Choroid plexus epithelial cell (primary cell): ENCODE data around the gene LINC01488.

Experiments
- DNase-seq: peaks from one replicate; pipeline ENCODE4 v3.0.0-alpha.2; 2010; ENCODE audit warnings: low read depth
- H3K4me3 ChIP-seq: 2 replicates; pipeline ENCODE4 v1.5.1; 2011; ENCODE audit warnings: low read depth, mild to moderate bottlenecking, control low read depth, low read length, moderate library complexity
- TF ChIP-seq, protein P1 (sequence below): conservative IDR thresholded peaks from 2 replicates; pipeline ENCODE4 v1.5.1; 2011; ENCODE audit warnings: low read depth, mild to moderate bottlenecking, control low read depth, inconsistent platforms, low read length, moderate library complexity

Gene LINC01488

DNA sequence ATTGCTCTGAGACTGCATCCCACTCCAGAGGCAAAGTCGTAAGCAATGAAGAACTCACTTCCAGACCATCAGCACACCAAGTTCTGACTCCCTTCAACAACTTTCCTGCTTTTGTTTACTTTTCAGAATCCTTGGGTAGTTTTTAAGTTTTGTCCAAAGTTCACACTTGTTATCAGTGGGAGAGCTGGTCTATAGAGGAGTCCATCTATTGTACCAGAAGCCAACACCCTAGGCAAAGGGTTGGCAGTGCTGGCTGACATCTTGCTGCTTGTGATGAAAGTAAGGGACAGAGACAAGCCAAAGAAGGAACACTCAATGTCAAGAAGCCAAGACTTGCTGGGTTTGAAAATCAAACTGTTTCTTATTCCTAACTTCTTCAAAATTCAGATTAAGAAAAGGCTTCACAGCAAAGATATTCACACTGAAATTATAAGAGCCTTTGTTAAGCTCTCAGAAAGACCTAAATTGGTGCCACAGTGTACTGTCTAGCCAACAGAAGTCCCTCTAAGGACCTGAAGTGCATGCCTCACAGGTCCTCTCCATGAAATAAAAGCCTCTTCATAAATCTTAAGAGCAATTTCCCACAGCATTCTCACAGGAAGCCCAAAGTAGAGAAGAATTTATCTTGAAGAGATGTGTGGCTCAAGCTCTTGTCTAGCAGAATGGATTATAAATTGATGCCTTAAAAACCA lies 21.5 kb upstream of the LINC01488 start:
- TF ChIP-seq, protein P1, sequence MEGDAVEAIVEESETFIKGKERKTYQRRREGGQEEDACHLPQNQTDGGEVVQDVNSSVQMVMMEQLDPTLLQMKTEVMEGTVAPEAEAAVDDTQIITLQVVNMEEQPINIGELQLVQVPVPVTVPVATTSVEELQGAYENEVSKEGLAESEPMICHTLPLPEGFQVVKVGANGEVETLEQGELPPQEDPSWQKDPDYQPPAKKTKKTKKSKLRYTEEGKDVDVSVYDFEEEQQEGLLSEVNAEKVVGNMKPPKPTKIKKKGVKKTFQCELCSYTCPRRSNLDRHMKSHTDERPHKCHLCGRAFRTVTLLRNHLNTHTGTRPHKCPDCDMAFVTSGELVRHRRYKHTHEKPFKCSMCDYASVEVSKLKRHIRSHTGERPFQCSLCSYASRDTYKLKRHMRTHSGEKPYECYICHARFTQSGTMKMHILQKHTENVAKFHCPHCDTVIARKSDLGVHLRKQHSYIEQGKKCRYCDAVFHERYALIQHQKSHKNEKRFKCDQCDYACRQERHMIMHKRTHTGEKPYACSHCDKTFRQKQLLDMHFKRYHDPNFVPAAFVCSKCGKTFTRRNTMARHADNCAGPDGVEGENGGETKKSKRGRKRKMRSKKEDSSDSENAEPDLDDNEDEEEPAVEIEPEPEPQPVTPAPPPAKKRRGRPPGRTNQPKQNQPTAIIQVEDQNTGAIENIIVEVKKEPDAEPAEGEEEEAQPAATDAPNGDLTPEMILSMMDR, result no peak
- no peak overlapping the region for H3K4me3 ChIP-seq
- DNase-seq, result no peak

GRCh38 chr11:69460540-69461257 lies 20.8 kb upstream of the LINC01488 start:
- TF ChIP-seq, protein P1, result no peak
- peak; percentile 24 for DNase-seq
- no peak overlapping the region for H3K4me3 ChIP-seq

DNA sequence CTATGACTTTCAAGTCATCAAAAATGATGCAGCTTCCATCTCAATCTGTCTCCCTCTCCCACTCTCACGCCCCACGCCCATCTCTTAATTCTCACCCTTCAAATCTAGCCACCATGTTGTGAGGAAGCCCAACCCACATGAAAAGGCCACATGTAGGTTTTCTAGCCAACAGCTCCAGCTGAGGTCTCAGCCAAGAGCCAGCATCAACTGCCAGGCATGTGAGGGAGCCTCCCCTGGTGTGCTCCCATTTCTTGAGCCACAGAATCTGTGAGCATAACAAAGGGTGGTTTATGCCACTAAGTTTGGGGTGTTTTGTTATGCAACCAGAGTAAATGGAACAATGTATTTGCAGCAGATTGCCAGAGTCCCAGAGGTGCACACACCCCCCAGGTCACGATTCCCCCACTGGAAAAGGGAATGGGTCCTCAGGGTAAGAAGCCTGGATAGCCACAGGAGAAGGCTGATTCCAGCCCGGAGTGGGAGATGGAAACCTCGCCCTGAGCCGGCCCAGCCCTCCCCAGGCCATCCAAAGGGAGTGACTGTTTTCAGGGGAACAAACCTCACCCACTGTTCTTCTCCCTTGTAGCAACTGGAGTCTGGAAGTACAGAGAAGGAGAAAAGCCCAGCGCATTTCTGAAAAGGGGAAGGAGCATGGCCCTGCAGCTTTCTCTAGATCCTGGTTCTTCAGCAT lies 20.0 kb upstream of the LINC01488 start:
- TF ChIP-seq, protein P1, result no peak
- no peak overlapping the region for H3K4me3 ChIP-seq
- no peak for DNase-seq

DNA sequence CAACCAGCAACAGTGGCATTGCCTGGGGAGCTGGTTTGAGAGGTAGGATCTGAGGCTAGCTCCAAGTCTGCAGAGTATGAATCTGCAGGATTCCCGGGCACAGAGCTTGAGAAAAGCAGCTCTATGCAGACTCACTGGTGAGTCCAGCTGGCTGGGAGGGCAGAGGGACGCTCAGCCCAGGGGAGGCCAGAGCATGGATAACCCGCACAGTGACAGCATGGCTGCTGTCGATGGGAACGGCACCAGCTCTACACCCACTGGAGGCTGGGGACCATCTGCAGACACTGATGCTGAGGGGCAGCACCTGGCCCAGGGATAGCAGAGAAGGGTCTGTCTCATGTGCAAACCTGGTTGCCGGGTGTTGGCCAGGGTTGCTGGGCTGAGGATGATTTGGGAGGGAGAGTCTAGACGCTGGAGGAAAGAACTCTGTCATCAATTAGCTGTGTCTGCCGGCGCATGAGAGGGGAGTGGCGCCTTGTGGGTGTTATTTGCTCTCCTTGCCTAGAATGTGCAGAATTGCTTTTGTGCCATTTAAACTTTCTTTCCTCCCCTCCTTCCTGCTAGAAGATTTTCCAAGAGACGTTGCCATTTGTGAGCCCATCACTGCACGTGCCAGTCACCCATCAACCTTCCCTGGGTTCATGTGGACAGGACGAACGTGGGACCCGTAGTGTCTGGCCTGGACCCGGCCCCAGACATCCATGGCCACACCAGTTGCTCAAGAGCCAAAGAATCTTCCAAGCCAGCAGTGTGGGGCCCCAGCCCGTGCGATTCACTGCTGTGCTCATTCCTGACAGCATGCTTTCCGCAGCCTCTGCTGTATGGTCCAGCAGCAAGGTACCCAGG lies 19.1 kb upstream of the LINC01488 start:
- no peak overlapping the region for H3K4me3 ChIP-seq
- TF ChIP-seq, protein P1, result no peak
- DNase-seq, result peak; percentile 18

DNA sequence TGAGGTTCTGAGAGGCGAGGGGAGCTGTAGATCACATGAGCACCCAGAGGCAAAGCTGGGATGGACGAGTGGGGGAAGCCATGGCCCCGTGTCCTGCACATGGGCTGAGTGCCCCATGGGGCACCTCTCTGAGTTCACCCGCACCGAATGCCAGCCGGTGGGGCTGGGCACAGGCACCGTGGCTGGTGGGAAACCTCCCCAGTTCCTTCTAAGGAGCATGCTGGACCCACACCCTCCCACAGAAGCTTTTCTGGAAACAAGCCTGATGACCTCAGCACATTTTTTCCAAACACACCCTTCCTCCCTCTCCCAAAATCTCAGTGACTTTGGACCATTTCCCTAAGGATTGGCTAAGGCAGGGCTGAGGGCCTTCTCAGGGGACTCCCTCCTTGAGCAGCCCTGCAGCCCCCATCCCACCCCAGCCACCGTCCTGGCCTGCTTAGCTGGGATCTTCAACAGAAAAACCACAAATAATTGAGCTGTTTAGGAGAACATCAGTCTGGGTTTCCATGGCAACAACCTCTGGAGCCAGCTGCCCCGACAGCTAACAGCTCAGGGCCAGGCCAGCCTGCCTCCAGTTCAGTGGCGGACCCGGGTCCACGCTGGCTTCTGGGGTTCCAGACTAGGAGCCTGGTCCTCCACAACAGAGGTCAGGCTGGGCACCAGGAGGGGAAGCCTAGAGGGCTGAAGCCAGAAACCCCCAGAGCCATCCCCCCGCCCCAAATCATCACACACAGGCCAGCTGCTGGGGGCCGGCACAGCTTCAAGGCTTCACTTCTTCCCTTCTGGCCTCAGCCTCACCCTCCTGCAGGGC lies 18.1 kb upstream of the LINC01488 start:
- TF ChIP-seq, protein P1, result no peak

More for the DNA sequence above, 18.1 kb upstream of the LINC01488 start:
- peak; percentile 81 for DNase-seq
- no peak overlapping the region for H3K4me3 ChIP-seq
